NT2/D1 (cell line): ENCODE measurements around the gene NSRP1.

ENCODE experiments used
- SUZ12 ChIP-seq: IDR thresholded peaks from 2 replicates; pipeline ENCODE4 v1.6.1; 2011; ENCODE audit not compliant: insufficient read length, insufficient read depth; ENCODE audit errors: extremely low read depth
- YY1 ChIP-seq: IDR thresholded peaks from 2 replicates; pipeline ENCODE4 v1.6.1; 2011; ENCODE audit not compliant: insufficient read length, insufficient read depth
- ZNF274 ChIP-seq: IDR thresholded peaks from 2 replicates; pipeline ENCODE4 v1.6.1; 2011; ENCODE audit warnings: mild to moderate bottlenecking, low read depth, low read length

GRCh38 chr17:30221346-30221745 is 104.7 kb downstream of the NSRP1 start:
- TF ChIP-seq YY1 (no peak), SUZ12 (no peak), ZNF274 (no peak)
